Fibroblast of lung (primary cell): Measurements from ENCODE around the gene RAB8A.

Experiments
- CTCF ChIP-seq, 2 donors: IDR thresholded peaks in 1 of 2; conservative IDR thresholded peaks in 1 of 2; 1 replicate in 1 of 2; 2 replicates in 1 of 2; pipeline ENCODE4 v1.5.1; 2011 to 2012; ENCODE audit warnings: low read length in 2 of 2, control low read depth in 1 of 2, inconsistent platforms in 1 of 2, low read depth in 1 of 2, mild to moderate bottlenecking in 1 of 2
- EZH2 ChIP-seq: IDR thresholded peaks from 2 replicates; pipeline ENCODE4 v1.5.1; 2012; ENCODE audit warnings: low read length, control low read depth, mild to moderate bottlenecking; ENCODE audit errors: missing control alignments

DNA sequence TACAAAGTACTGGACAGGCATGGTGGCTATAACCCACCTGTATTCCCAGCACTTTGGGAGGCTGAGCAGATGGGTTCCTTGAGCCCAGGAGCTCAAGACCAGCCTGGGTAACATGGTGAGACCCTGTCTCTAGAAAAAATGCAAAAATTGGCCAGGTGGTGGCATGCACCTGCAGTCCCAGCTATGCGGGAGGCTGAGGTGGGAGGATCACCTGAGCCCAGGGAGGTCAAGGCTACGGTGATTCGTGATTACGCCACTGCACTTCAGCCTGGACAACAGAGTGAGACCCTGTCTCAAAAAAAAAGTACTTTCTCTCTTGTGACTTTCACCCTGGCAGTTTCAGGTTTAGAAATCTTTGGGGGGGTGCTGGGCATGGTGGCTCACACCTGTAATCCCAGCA is 11.2 kb upstream of the RAB8A start:
- TF ChIP-seq CTCF (conservative IDR thresholded peaks at IDR 0.05 in 1 of 2, IDR thresholded peaks at IDR 0.05 in 1 of 2; ENCODE audit: low read depth in 1 of 2, low read length in 2 of 2), result no peak
- TF ChIP-seq EZH2, result no peak
